Stimulated activated CD4-positive, alpha-beta T cell treated with anti-CD3 and anti-CD28 coated beads, Interleukin-1b, Interleukin-23, amount 100 ng/mL, for 24 hours (primary cell): ENCODE data around the gene ADGRF3.
"Not testable (repeated sequence)": the region's sequence is repeated elsewhere in the genome, so short reads cannot be mapped to it uniquely, and the experiment has no call there.

ENCODE experiments used
- DNase-seq, 4 experiments: peaks; one replicate each; pipeline ENCODE4 v3.0.0-alpha.2; 2020; ENCODE audit warnings: low read depth in 4 of 4, low spot score in 1 of 4

Gene ADGRF3

DNA sequence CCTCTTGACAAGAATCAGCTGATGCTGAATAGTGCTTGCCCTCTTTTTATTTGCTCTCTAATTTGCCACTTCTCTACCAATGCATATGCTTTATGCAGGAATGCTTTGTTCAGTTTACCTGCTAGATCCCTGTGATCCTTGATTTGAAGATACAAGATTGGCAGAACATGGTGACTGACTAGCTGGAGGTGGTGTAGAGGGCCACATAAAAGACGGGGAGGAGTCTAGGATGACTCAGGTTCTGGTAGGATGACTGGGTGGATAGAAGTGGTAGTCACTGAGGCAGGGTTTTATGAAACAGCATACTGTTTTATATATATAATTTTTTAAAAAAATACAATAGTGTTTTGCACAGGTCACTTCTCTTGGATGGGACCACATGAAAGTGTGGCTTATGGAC lies 6.3 kb upstream of the ADGRF3 start:
- peak in 1 of 4 experiments; percentile 34 for DNase-seq

DNA sequence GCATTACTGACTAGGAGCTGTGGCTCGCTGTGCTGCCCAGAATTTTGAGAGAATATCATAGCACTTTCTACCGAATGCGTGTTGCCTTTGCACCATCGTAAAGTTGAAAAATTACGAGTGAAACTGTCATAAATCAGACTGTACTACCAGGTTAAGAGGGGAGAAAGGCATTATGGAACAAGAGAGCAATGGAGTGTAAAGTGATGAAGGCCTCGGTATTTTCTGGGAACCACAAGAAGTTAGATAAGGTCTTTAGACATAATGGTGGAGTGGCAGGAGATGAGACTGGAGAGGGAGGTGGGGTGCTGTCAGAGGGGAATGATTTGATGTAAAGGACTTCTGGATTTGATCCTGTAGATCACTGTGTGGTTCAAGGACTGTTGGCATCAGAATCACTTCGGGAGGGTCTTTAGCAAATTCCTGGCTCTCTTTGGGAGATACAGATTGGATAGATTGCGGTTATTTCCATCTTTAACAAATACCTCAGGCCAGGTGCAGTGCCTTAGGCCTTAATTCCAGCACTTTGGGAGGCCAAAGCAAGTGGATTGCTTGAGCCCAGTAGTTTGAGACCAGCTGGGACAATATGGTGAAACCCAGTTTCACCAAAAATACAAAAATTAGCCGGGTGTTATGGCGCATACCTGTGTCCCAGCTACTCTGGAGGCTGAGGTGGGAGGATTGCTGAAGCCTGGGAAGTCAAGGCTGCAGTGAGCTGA lies 4.9 kb upstream of the ADGRF3 start:
- no peak for DNase-seq

DNA sequence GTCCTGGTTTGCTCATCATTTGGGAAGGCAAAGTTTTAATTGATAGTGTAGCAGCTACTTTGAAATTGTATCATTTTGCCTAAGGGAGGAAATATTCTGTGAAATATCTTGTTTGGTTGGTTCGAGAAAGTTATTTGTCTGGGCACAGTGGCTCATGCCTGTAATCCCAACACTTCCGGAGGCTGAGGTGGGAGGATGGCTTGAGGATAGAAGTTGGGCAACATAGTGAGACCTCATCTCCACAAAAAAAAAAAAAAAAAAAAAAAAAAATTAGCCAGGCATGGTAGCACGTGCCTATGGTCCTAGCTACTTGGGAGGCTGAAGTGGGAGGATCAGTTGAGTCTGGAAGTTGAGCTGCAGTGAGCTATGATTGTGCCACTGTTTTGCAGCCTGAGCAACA lies 3.1 kb upstream of the ADGRF3 start:
- no peak for DNase-seq

DNA sequence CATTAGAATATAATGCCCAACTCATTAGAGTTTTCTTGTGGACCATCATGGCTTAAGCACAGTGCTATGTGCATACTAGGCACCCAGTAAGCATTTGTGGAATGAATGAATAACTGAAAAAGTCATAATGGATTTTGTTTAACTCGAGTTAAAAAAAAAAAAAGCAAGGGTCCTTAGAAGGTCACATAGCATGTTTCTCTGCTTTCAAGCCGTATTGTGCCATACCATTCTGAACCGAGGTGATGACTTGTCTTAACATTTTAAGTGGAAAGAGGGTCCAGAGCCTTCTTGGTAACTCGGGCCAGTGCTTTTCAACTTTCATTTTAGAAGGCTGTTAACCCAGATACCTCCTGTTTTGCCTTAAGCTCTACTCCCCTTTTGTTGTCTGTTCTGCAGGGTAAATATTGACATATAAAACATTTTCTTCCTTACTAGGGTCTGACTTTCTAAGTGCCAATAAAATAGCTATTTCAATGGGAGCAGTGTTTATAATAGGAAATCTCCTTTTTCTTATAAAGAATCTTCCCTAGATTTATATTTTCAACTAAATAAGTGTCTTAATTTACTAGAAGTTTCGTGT lies 787 bp upstream of the ADGRF3 start:
- no peak for DNase-seq

DNA sequence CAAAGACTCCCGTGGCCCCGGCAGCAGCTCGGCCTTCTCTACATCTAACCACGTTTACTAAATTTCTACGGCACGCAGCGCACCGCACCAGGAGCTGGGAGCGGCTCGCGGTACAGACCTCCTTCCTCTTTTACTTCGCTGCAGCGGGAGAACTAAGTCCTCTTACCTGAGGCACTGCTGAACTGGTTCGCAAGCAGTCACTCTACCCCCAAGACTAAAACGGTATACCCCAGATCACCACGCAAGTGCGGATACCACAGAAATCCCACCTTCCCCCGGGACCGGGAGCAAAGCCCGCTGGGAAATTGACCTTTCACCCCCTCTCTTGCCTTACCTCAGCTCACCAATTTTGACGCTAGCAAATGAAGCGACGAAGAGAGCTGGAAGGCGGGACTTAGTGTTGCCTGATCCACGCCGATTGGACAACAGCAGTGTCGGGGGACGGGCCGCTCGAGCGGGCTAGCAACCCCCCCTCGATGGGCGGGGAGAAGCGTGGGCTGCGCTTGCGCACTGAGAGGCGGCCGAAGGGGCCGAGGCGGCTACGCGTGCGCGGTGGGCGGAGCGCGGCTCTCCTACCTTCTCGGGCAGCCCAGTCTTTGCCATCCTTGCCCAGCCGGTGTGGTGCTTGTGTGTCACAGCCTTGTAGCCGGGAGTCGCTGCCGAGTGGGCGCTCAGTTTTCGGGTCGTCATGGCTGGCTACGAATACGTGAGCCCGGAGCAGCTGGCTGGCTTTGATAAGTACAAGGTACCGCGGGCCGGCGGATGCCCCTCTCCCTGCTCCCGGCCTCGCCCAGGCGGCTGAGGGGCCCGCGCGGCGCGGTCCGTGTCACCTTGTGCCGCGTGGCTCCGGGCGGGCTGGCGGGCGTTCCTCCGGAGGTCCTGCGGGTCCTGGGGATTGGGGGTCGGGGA lies 790 bp downstream of the ADGRF3 start, which contains the start of gene SELENOI:
Gene SELENOI, plus strand, starts transcription at position 599 of the 909 bp plus-strand sequence. Its CDS starts 90 bp downstream, at position 689.
- peak; percentile 95 to 99 (median 98) for DNase-seq

DNA sequence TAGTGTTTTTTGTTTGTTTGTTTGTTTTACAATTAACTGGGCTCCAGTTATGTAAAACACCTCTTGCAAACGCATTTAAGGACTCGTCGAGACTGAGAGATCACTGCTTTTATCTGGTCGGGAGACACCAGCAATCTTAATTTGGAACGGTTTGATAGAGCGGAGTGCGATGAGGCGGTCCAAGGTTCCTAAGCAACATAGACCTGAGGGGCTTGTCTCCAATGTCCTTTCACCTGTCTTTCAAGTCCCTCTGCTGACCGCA lies 1.4 kb downstream of the ADGRF3 start:
- DNase-seq: no peak

DNA sequence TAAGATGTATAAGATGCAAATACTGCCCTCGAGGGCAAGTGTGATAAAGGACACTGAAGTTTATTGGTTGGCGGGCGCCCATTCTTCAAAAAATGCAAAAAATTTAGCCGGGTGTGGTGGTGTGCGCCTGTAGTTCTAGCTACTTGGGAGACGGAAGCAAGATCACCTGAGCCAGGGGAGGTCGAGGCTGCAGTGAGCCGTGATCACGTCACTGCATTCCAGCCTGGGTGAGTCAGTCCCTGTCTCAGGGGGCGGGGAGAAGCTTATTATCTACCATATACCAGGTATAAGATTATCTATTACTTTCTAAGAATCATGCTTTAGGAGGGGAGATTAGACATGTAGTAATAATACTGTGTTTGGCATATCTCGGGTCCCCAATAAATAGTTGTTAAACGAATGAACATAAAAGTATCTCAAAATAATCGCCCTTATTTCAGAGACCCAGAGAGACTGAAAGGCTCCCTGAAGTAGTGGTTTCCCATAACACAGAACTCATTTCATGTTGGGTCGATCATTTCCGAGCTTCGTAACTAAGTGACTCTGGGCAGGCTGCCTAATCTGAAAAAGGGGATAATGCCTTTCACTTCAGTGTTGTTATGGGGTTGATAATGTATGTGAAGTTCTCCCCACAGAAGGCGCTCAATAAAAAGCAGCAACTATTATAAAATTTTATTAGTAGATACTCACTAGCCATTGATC lies 1.9 kb downstream of the ADGRF3 start:
- DNase-seq: peak in 3 of 4 experiments; percentile 6 to 21 (median 7)

DNA sequence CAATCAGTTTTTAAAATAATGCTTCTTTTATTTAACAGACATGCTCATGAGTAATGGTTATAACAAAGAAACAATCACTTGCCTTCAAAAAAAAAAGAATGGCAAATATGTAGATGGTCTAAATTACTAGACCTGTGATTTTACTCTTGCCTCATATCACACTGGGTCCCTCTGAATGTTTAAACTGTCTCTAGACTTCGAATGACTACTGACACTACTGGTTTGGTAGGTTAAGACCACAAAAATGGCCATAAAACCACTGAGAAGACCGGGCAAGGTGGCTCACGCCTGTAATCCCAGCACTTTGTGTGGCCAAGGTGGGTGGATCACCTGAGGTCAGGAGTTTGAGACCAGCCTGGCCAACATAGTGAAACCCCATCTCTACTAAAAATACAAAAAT lies 5.8 kb downstream of the ADGRF3 start:
- no peak for DNase-seq

DNA sequence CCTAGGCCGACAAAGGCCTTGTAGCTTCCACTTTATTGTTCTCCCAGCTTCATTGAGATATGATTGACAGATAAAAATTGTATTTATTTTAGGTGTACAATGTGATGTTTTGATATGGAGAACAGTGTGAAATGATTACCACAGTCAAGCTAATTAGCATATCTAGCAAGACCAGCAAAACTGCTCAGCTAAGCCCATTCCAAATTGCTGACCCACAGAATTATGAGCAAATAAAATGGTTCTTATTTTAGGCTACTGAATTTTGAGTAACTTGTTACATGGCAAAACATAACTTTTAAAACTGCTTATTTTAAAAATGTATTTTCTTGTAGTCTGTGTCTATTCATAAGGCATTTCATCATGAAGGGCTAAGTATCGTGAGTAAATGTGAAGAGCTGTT lies 9.3 kb downstream of the ADGRF3 start:
- no peak for DNase-seq

DNA sequence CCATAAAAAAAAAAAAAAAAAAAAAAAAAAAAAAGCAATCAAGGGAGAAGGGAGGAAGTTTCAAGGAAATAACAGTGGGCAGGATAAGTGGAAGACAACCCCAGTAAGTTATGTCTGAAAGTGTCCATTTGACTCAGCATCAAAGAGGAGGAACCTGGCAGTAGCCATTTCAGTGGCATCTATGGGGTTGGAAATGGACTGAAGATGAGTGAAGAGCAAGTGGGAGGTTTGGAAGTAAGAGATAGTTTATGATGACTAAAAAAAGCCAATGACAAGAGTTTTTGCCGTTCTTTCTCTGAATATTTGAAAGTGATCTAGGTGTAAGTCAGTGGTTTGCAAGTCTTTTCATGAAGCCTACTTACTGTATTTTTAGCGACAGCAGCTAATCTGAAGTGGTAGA lies 9.9 kb downstream of the ADGRF3 start:
- no peak for DNase-seq

DNA sequence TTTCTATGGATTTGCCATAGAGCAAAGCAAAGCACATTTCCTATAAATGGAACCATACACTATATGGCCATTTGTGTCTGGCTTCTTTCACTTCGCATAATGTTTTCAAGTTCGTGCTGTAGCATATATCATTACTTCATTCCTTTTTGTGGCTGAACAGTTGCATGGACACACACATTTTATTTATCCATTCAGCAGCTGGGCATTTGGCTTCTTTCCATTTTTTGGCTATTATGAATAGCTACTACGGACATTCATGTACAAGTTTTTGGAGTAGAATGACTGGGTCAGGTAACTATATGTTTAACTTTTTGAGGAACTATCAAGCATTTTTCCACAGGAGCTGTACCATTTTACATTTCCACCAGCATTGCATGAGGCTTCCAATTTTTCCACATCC lies 11.4 kb downstream of the ADGRF3 start:
- no peak for DNase-seq

DNA sequence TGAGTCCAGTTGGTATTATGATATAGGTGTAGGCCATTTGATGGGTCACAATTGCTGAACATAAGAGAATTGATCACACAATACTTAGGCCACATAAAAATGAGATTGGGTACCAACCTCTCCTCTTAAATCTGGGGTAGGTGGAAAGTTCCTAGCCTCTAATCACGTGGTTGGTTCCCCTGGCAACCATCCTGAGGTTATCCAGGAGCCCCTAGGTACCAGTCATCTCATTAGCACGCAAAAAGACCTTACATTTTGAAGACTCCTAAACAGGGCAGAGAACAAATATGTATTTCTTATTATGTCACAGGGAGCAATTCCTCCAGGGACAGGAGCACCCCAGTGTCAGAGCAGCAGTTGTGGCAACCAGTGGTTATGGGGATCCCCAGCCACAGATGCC lies 13.3 kb downstream of the ADGRF3 start:
- DNase-seq: no peak

DNA sequence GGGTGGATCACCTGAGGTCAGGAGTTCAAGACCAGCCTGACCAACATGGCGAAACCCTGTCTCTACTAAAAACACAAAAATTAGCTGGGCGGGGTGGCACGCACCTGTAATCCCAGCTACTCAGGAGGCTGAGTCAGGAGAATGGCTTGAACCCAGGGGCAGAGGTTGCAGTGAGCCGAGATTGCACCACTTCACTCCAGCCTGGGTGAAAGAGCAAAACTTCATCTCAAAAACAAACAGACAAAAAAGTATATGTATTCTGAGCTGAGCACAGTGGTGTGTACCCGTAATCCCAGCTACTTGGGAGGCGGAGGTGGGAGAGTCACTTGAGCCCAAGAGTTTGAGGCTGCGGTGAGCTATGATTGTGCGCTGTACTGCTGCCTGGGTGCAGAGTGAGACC lies 15.3 kb downstream of the ADGRF3 start:
- DNase-seq: not testable (repeated sequence)

DNA sequence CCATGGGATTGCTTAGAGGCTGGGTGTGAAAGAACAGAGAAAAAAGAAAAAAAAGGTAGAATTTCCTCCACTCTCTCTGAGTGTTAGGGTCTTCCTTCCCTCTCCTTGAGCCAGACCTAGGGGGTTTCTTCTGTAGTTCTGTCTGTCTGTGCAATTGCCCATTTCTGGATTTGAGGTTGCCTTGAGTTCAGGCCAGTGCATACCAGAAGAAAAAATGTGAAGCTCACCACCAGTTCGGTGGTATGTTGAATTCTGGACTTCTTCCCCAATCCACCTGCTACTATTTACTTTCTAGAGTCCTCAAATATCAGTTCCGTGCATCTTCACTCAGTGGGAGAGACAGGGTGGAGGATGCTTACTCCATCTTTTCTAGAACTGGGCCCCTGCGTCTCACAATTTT lies 16.0 kb downstream of the ADGRF3 start:
- DNase-seq: no peak

DNA sequence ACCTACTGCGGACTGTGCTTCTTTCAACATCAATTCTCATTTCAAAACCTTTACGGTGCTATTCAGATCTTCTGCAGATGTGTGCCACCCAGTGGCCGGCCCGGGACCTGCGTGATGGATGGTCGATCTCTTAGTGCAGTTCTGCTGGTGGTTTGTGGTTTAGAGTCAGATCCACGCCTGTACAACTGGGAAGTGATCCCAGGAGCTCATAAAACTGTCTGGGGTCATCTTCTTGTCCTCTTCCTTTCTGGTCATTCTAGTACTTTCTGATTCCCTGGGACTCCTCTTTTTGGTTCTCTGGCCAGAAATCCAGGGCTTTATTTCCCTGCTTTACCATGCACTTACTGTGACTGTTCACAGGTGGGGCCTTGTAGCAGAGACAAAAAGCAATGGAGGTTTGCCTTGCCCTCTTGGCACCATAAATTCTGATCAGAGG lies 16.5 kb downstream of the ADGRF3 start:
- DNase-seq: peak; percentile 67 to 80 (median 71)

DNA sequence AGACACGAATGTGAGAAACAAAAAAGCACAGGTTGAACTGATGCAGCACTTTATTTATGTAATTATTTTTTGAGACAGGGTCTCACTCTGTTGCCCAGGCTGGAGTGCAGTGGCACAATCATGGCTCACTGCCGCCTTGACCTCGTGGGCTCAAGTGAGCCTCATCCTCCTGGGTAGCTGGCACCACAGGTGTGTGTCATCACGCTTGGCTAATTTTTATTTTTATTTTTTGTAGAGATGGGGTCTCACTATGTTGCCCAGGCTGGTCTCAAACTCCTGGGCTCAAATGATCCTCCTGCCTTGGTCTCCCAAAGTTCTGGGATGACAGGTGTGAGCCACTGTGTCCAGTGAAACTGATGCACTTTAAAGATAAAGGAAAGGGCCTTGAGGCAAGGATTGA lies 17.5 kb downstream of the ADGRF3 start:
- not testable (repeated sequence) for DNase-seq

DNA sequence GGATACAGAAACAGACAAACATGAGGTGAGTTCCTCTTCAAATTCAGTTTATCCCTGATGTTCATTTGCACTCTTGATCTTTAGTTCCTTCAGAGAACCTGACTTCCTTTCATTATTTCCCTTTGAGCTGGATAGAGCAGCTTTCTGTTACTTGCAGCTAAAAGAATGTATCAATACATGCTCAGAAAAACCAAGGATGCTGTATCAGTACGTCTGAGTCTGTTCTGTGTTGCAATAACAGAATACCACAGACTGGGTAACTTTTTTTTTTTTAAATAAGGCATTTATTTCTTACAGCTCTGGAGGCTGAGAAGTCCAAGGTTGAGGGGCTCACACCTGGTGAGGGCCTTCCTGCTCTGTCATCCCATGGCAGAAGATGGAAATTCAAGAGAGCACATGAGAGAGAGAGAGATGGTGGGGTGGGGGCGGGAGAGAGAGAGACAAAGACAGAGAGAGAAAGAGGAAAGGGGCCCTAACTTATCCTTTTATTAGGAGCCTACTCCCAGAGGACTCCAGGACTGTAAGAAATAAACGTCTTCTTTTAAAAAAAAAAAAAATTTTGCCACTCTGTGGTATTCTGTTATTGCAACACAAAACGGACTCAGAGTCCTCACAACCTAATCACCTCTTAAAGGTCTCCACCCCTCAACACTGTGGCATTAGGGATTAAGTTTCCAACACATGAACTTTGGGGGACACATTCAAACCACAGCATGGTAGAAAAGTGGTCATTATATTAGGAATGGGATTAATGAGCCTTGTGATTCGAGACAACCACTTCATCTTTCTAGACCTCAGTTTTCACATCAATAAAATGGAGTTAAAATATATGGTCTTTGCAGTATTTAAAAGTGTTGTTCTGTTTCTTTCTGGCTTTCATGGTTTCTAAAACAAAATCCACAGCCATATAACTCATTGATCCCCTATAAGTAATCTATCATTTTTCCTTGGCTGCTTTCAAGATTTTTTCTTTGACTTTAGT lies 19.0 kb downstream of the ADGRF3 start:
- no peak for DNase-seq

DNA sequence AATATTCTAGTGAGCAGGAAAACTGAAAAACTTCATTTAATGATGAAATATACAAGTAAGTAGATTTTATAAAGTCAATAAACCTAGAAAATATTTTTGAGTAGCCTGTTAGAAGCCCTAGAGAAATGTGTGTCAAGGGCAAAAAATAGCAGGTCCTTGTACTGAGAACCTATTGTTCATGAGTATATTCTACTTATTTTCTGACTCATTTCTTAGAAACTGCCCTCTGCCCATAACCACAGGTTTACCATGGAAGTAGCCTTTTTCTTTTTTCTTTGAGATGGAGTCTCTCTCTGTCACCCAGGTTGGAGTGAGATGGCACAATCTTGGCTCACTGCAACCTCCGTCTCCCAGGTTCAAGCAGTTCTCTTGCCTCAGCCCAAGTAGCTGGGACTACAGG lies 20.1 kb downstream of the ADGRF3 start:
- no peak for DNase-seq

DNA sequence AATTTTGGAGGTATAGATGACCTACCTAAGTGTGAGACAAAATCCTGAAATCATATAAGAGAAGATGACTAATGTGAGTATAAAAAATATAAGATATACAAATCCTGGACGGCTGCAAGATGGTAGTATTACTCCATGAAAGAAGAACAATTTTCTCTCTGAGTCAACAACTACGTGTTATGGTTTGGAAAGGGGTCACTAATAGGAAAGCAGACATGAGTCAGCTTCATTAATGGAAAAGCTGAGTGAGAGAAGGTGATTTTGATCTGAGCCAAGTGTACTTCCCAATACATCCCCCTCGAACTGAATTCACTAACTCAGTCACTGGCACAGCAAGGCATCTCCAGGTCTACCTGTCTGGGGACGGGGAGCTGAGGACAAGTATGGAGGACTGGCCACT lies 20.7 kb downstream of the ADGRF3 start:
- no peak for DNase-seq

DNA sequence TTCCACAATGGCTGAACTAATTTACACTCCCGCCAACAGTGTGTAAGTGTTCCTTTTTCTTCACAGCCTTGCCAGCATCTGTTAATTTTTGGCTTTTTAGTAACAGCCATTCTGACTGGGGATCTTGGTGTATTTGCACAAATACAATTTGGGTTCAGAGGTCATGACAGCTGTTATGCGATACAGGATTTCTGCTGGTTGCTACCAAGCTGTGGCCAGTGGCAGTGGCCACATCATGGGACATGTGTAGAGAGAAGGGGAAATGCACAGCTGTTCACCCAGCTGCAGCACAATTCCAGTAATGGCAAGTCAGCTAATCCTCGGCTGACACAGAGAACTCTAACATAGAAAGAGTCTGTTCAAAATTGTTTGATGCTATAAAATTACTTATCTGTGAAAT lies 21.7 kb downstream of the ADGRF3 start:
- DNase-seq: no peak
